ENCODE data around the gene ZNF546. TPM values are rescaled to one million over a fixed set of nuclear protein-coding genes. Genes with fewer than 3 reads are reported as not detected.

The ZNF546 gene
- total and polyA plus RNA-seq, 10 donors: 1.4 to 15.1 (median 7.6) TPM

DNA sequence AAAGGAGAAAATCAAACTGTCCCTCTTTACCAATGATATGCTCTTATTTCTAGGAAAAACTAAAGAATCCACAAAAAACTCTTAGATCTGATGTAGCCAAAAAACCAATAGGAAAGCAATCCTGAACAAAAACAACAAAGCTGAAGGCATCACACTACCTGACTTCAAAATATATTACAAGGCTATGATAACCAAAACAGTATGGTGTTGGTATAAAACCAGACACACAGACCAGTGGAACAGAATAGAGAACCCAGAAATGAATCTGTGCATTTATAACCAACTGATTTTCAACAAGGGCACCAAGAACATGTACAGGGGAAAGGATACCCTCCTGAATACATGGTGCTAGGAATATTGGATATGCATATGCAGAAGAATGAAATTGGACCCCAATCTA is 9.7 kb upstream of the ZNF546 start:
- TF ChIP-seq, protein P1, sequence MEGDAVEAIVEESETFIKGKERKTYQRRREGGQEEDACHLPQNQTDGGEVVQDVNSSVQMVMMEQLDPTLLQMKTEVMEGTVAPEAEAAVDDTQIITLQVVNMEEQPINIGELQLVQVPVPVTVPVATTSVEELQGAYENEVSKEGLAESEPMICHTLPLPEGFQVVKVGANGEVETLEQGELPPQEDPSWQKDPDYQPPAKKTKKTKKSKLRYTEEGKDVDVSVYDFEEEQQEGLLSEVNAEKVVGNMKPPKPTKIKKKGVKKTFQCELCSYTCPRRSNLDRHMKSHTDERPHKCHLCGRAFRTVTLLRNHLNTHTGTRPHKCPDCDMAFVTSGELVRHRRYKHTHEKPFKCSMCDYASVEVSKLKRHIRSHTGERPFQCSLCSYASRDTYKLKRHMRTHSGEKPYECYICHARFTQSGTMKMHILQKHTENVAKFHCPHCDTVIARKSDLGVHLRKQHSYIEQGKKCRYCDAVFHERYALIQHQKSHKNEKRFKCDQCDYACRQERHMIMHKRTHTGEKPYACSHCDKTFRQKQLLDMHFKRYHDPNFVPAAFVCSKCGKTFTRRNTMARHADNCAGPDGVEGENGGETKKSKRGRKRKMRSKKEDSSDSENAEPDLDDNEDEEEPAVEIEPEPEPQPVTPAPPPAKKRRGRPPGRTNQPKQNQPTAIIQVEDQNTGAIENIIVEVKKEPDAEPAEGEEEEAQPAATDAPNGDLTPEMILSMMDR (IDR thresholded peaks at IDR 0.05 in 8 of 11, conservative IDR thresholded peaks at IDR 0.05 in 3 of 11): no peak
- TF ChIP-seq POLR2A (IDR thresholded peaks at IDR 0.05) (no peak), POLR2AphosphoS5 (IDR thresholded peaks at IDR 0.05) (no peak)
- H3K36me3 ChIP-seq: peaks cover 6 to 23% (median 13%) of the 10 kb centered on the region in 6 donors
- no peak overlapping the region for H3K27ac ChIP-seq
- H3K4me3 ChIP-seq: no peak overlapping the region
- no peaks in the 10 kb centered on the region for H3K4me1 ChIP-seq
- intact Hi-C loops (cut with DNase I; ENCODE audit: low total_unique reads): no loop called here
- no peaks in the 10 kb centered on the region for H3K27me3 ChIP-seq (replicated peaks in 1 of 7)
- H3K9me3 ChIP-seq: peaks cover 14 to 62% (median 49%) of the 10 kb centered on the region in 8 donors
- no peak for DNase-seq

DNA sequence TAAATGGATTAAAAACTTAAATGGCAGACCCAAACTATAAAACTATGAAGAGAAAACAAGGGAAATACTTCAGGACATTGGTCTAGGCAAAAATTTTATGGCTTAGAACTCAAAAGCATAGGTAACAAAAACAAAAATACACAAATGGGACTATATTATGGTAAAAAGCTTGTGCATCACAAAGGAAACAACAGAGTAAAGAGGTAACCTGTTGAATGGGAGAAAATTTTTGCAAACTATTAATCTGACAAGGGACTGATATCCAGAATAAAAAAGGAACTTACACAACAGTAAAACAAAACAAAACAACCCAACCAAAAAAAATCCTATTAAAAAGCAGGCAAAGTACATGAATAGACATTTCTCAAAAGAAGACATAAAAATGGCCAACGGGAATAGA is 9.3 kb upstream of the ZNF546 start:
- Histone ChIP-seq H3K27ac (no peak overlapping the region), H3K36me3 (peaks cover 3 to 19% (median 11%) of the 10 kb centered on the region in 6 donors), H3K4me3 (no peak overlapping the region), H3K4me1 (no peaks in the 10 kb centered on the region), H3K27me3 (replicated peaks in 1 of 7) (no peaks in the 10 kb centered on the region), H3K9me3 (peaks cover 14 to 61% (median 49%) of the 10 kb centered on the region in 8 donors)
- no peak for DNase-seq
- no peak for TF ChIP-seq POLR2AphosphoS5 (IDR thresholded peaks at IDR 0.05)
- no peak for TF ChIP-seq POLR2A (IDR thresholded peaks at IDR 0.05)
- TF ChIP-seq, protein P1 (IDR thresholded peaks at IDR 0.05 in 8 of 11, conservative IDR thresholded peaks at IDR 0.05 in 3 of 11): no peak
- intact Hi-C loops (cut with DNase I; ENCODE audit: low total_unique reads): no loop called here
- WGBS, 5 donors: 95 to 97% (median 97%) methylated on average over 1 of the region's 1 CpG

DNA sequence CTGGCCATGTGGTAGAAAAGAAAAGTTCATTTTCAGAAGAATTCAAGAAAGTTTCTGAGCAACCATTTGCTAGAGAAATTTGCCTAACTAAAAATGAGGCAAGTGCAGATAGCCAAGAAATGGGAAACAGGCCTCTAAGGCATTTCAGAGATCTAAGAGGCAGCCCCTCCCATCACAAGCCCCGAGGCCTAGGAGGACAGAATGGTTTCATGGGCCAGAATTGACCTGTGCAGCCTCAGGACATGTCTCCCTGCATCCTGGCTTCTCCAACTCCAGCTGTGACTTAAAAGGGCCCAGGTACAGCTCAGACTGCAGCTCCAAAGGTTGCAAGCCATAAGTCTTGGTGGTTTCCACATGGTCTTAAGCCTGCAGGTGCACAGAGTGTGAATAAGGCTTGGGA is 3.3 kb upstream of the ZNF546 start:
- Histone ChIP-seq H3K4me1 (peaks cover 10 to 30% (median 21%) of the 10 kb centered on the region in 6 donors), H3K27me3 (replicated peaks in 1 of 7) (no peaks in the 10 kb centered on the region), H3K27ac (no peak overlapping the region), H3K9me3 (peaks cover 0 to 18% (median 14%) of the 10 kb centered on the region in 8 donors), H3K4me3 (no peak overlapping the region), H3K36me3 (peaks cover 0 to 12% (median 0%) of the 10 kb centered on the region in 6 donors)
- intact Hi-C loops (cut with DNase I; ENCODE audit: low total_unique reads): no loop called here
- WGBS, 5 donors: 98 to 100% (median 100%) methylated on average over 1 of the region's 1 CpG
- TF ChIP-seq POLR2A (IDR thresholded peaks at IDR 0.05) (no peak), POLR2AphosphoS5 (IDR thresholded peaks at IDR 0.05) (no peak)
- TF ChIP-seq, protein P1 (IDR thresholded peaks at IDR 0.05 in 8 of 11, conservative IDR thresholded peaks at IDR 0.05 in 3 of 11): no peak
- no peak for DNase-seq

DNA sequence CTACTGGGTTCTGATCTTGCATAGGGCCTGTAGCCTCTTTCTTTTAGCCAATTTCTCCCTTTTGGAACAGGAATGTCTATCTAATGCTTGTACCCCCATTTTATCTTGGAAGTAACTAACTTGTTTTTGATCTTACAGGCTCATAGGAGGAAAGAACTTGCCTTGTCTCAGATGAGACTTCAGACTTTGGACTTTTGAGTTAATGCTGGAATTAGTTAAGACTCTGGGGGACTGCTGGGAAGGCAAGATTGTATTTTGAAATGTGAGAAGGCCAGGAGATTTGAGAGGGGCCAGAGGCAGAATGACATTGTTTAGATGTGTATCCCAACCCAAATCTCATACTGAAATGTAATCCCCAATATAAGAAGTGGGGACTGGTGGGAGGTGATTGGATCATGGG is 2.5 kb upstream of the ZNF546 start:
- Histone ChIP-seq H3K27ac (no peak overlapping the region), H3K4me3 (no peak overlapping the region), H3K4me1 (peaks cover 10 to 30% (median 21%) of the 10 kb centered on the region in 6 donors), H3K9me3 (peaks cover 0 to 18% (median 14%) of the 10 kb centered on the region in 8 donors), H3K36me3 (peaks cover 0 to 12% (median 0%) of the 10 kb centered on the region in 6 donors), H3K27me3 (replicated peaks in 1 of 7) (no peaks in the 10 kb centered on the region)
- intact Hi-C loops (cut with DNase I; ENCODE audit: low total_unique reads): no loop called here
- no peak for DNase-seq
- no peak for TF ChIP-seq POLR2A (IDR thresholded peaks at IDR 0.05)
- TF ChIP-seq, protein P1 (IDR thresholded peaks at IDR 0.05 in 8 of 11, conservative IDR thresholded peaks at IDR 0.05 in 3 of 11): no peak
- no peak for TF ChIP-seq POLR2AphosphoS5 (IDR thresholded peaks at IDR 0.05)
